Stimulated activated CD8-positive, alpha-beta memory T cell treated with anti-CD3 and anti-CD28 coated beads, Interleukin-7, amount 100 ng/mL, for 1 hour (primary cell): ENCODE results near the gene TGFBR2.

ENCODE experiments used
- DNase-seq, 2 donors: peaks; one replicate each; pipeline ENCODE4 v3.0.0-alpha.2; 2020; ENCODE audit warnings: low read depth in 2 of 2

The TGFBR2 gene

DNA sequence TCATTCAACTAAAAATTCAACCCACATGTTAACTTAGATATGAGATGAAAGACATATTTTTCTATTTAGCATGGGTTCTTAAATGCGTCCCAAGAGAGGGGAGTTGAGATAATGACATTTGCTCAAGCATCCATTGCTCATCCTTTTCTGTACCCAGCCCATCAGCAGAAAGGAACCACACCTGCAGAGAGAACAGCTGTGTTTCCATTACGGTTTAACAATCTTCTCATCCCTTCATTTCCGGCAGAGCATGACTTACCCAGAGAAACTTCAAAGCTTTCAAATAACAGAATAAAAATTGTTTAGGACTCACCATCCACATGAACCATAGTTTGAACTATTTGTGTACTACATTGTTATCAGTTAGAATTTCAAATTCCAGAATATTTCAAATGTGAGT lies 113.1 kb downstream of the TGFBR2 start:
- no peak for DNase-seq

DNA sequence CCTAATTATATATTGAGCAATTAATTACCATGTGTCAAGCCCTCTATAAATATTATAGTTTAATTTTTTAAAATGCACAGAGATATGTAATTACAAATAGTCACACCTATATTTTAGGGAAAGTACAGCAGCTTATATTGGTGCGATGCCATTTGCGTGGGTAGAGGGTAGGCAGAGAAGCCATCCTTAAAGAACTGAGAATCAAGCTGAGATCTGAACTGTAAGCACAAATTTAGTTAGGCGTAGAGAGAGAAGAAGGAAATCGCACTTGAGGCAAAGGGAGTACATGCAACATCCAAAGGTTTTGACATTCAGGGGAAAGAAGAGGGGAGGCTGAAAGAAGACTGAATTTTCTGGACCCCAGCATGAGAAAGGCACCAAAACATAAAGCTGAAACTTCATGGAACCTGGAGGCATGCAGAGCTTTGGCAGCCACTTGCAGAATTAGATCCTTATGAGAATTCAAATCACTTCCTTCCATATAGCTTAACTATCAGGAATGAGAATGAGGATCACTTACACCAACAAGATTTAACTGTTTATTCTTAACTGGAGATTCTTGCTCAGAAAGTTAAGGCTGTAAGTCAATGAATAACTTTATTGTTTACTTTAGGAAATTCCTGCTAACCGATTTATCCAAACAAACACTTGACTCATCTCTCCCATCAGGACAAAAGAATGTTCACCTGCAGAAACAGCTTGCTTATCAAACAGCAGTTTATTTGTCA lies 114.3 kb downstream of the TGFBR2 start:
- no peak for DNase-seq

DNA sequence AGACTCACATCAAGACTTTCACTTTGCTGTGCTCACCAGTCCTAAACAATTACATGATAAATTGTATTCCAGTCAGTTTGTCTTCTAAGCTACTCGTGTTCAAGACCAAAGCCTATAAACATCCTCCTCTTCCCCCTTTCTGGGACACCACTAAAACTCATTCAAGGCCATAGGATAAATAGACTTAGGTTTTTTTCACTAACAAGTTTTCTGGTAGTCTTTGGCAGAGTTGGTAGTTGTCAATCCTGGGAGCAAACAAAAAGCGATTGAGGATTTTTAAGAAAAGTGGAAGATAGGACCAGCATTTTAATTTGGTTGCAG lies 114.9 kb downstream of the TGFBR2 start:
- DNase-seq: no peak

DNA sequence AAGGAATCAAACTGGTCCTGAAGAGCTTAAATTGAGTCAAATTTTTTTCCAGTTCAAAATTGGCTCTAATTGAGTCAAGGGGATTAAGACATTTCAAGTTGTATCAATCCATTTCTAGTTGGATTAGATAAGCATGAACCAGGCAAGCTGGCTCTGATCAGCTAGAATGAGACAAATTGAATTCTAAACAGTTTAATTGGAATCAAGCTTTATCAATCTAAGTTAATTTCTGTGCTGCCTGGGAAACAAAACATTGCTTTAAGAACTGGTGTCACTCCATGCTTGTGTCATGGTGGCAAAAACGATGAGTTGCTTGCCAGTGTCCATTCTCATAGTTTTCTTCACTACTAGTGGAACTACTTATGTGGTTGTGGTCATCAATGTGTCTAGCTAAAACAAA lies 116.8 kb downstream of the TGFBR2 start:
- no peak for DNase-seq

DNA sequence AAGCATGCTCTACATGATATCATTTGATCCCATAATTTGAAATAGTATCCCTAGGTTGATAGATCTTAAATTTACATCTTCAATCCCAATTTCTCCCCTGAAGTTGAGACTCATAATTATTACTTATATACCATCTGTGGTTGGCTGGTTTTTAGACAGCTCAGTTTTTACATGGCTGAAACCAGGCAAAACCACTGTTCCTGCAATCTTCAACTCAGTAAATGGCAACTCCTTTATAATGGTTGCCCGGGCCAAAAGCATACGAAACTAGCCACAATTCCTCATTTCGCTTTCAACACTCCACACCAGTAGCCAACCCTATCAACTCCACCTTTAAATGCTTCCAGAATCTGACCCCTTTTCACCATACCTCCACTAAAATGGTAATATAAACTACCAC lies 118.5 kb downstream of the TGFBR2 start:
- no peak for DNase-seq

DNA sequence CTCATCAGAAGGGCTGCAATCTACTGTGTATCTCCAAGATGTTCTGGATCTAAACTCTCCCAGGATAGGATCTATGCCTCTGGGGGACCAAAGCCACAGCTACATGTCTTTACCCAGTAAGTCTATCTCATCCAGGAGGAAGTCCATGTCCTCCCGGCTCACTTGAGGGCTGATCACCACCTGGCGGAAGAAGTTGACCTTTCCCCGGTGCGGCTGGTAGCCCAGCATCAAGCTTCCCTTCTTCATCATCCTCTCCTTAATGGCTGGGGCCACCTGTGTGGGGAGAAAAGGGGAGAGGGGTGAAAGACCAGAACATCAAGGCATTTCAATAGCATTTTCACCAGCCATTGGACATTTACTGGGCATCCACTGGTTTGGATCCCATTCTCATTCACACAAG lies 121.7 kb downstream of the TGFBR2 start:
- DNase-seq: no peak

DNA sequence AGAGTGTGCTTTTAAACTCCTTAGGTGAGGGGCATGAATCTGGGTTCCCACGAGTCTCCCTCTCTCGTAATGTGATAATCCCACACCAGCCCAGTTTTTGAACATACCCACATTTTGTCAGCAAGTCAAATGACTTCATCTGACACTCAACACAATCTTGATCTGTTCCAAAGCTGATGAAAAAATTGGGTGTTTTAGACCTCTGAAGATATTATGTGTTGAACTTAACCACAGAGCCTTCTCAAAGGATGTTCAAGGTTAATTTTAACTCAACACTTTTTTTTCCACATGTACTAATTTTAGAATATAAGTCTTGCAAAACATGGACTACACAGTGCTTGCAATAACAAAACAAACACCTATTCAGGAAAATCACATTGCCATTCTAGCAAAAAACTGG lies 123.1 kb downstream of the TGFBR2 start:
- DNase-seq: no peak

DNA sequence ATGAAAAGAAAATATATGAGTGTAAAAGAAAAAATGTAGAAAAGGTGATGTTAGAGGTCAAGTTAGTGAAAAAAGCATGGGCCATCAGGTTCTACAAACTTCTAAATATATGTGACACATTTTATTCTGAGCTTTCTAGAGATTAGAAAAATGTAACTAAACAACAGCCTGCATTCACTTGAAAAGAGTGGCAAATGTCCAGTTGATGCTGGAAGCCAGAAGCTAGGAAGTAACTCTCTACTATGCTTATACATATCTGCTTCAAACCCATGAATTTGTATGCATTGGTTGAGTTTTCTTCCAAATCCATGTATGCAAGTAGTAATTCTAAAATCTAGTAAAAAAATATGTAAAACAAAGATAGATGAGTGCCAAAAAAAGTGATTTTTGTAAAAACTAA lies 123.5 kb downstream of the TGFBR2 start:
- no peak for DNase-seq

DNA sequence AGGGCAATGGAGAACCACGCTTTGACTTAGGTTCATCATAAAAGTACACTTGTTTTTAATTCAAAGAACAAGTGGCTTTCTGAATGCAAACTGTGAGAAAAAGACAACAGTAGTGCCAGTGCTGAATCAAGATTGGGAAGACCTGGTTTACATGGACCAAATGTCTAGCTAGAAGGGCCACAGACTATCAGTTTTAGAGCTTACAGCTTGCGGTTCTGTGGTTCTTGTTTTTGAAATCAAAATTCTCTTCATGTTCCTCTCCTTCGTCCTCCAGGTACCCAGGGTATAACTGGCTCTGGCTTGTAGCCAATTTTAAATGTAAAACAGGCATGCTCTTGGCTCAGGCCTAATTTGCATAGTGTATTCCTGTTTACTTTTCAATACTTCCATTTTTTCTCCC lies 124.6 kb downstream of the TGFBR2 start:
- DNase-seq: no peak

DNA sequence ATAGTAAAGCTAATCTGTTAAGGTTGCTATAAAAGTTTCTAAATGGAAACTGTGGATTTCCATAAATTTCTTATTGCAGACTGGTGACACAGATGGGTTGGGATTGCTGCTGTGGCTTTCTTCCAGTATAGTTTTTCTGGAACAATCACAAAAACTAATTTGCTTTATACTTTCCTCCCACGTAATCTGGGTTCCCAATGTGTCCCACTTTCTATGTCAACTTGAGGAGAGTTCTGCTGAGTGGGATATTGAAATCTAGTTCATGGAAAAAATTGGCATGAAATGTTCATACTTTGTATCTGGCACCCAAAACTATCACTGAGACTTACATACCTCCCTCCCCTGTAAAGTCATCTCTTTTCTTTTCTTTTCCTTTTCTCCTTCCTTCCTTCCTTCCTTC lies 126.8 kb downstream of the TGFBR2 start:
- DNase-seq: no peak

DNA sequence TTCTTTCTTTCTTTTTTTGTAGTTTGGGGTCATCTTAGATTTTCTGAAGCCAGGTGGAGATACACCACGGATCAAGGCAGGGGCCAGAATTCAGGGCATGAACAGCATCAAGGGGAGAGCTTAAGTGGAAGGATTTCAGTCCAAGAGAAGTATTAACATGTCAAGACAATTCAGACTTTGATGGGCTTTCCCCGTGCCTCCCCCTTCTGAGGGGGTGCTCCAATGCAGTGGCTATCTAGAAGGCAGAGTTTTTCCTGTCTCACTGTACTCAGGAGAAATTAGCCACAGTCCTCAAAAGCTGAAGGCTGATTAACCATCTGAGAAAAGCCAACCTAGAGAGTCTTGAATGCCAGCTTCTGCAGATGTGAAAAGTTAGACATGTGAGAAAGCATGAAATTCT lies 127.3 kb downstream of the TGFBR2 start:
- DNase-seq: no peak

DNA sequence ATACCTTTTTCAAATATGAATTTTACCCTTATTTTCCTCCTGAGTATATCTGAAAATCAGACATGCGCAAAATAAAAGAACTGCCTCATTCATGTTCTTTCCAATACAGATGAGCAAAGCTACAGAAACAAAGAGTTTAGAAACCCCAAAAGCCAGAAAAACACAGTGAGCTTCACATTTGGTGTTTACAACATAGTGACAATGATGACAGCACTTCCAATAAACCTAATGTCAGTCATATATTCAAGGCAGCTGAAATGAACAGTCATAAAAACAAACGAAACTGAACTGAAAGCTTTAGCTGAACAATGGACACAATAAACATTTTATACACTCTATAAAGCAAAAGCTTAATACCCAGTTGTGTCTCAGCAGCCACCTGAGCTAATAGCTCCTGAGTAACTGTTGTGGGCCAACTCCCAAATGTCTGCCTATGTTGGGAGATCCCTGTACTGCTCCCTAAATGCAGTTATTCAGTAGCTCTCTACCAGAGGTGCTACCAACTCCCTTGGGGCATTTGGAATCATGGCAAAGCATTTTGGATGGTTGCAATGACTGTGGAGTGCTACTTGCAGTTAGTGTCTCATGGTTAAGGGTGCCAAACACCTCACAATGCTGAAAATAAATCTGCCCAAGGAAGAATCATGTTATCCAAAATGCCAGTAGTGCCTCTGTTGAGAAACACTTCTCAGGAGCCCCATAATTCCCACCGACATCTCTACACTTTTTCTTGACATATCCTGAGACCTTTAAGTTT lies 131.5 kb downstream of the TGFBR2 start:
- DNase-seq: no peak

DNA sequence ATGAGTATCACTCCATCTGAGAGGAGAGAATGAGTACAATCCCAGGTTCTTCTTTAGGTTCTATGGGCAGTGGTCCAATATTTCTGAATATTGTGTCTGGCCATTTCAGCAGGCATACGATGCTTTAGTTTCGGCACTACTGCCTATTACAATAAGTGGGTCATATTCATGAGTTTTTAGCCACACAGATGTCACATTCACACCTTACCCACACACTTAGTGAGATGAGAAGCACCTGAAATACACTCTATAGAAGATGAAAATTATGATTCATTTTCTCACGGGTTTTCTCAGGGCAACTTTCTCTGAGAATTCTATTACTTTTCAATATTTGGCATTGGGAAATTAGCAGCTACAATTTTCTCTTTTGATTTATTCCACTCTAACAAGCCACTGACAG lies 132.2 kb downstream of the TGFBR2 start:
- DNase-seq: no peak

DNA sequence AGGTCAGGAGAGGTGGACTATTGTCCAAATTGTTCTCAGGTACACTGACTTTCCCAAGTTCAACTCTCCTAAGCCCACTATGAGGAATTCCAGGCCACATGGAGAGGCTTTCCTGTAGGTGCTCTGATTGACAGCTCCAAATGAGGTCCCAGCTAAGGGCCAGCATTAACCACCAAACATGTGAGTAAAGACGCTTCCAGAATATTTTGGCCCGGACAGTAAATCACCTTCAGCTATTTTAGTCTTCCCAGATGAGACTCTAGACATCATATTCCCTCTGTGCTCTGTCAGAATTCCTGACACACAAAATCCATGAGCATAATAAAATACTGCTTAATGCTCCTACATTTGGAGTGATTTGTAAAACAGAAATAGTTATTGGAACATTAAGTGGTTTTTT lies 135.5 kb downstream of the TGFBR2 start:
- no peak for DNase-seq

DNA sequence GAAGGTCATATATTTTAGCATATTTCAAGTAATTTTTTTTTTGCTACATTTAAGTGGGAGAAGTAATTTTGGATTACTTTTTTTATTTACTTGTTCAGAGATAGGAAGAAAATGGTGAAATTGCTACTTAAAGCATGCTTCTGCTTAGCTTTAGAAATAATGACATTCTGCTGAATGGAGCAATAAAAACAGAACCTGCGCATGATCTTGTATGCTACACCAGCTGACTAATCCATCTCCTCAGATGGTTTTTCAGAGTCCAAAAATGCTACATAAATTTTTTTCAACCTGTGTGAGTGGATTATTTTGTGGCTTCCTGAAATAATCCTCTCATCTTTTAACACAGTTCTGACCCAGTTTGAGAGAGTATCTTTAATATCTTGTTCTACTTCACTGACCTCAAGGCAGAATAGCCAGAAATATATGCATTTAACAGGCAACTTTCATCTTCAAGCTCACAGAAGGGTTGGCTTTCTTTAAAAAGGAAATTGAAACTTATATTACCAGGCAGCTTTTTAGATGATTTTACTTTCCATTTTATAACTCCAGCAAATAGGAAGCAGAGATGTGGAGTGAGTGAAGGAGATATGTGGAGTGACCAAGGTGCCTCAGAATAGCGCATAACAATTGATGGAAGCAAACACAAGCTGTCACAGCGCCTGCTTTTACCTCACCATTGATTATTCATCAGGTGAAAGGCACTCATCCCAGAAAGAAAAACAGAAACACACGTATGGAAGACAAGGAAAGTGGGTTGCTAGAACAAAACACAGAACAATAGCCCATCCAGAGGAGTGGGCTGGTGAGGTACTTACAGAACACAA lies 136.6 kb downstream of the TGFBR2 start:
- DNase-seq: no peak
